Epithelial cell of prostate (primary cell): ENCODE data around the gene CYP2A7.
"Not testable (repeated sequence)": the region's sequence is repeated elsewhere in the genome, so short reads cannot be mapped to it uniquely, and the experiment has no call there.

ENCODE experiments used
- DNase-seq: peaks from one replicate; pipeline ENCODE4 v3.0.0-alpha.2; 2011; ENCODE audit warnings: low read depth, low spot score
- H3K27ac ChIP-seq: fragments of 450-650 bp; 2 replicates; pipeline ENCODE4 v1.5.1; 2017; ENCODE audit warnings: mild to moderate bottlenecking

The CYP2A7 gene

GRCh38 chr19:40882062-40882461, at the start of gene CYP2A7:
Gene CYP2A7, minus strand, starts transcription at chr19:40882231. Its CDS starts 21 bp downstream, at chr19:40882210.
- H3K27ac ChIP-seq, DNase-seq: not testable (repeated sequence)

GRCh38 chr19:40930799-40931198, 48.8 kb upstream of the CYP2A7 start:
- H3K27ac ChIP-seq, DNase-seq: not testable (repeated sequence)

GRCh38 chr19:40929942-40930341, 47.9 kb upstream of the CYP2A7 start:
- H3K27ac ChIP-seq, DNase-seq: not testable (repeated sequence)

GRCh38 chr19:40928850-40929249, 46.8 kb upstream of the CYP2A7 start:
- no peak overlapping the region for H3K27ac ChIP-seq
- no peak for DNase-seq

- DNase-seq: no peak
- H3K27ac ChIP-seq: no peak overlapping the region
Measured at GRCh38 chr19:40927567-40927966, 45.5 kb upstream of the CYP2A7 start.

GRCh38 chr19:40926276-40926675, 44.2 kb upstream of the CYP2A7 start:
- H3K27ac ChIP-seq, DNase-seq: not testable (repeated sequence)

- DNase-seq: no peak
- no peak overlapping the region for H3K27ac ChIP-seq
Measured at GRCh38 chr19:40923934-40924391, 41.9 kb upstream of the CYP2A7 start.

GRCh38 chr19:40922237-40923160, 40.5 kb upstream of the CYP2A7 start:
- not testable (repeated sequence) for H3K27ac ChIP-seq, DNase-seq

GRCh38 chr19:40921005-40921897, 39.2 kb upstream of the CYP2A7 start:
- H3K27ac ChIP-seq: peak overlapping the region; percentile 59
- DNase-seq: peak; percentile 34

- DNase-seq: no peak
- H3K27ac ChIP-seq: peak overlapping the region; percentile 59
Measured at GRCh38 chr19:40920300-40921004, 38.4 kb upstream of the CYP2A7 start.

GRCh38 chr19:40919530-40920299, 37.7 kb upstream of the CYP2A7 start:
- not testable (repeated sequence) for DNase-seq, H3K27ac ChIP-seq

GRCh38 chr19:40918303-40918702, 36.3 kb upstream of the CYP2A7 start:
- DNase-seq, H3K27ac ChIP-seq: not testable (repeated sequence)

GRCh38 chr19:40908976-40909375, 26.9 kb upstream of the CYP2A7 start:
- no peak overlapping the region for H3K27ac ChIP-seq
- DNase-seq: no peak

- no peak for DNase-seq
- no peak overlapping the region for H3K27ac ChIP-seq
Measured at GRCh38 chr19:40907968-40908735, 26.1 kb upstream of the CYP2A7 start.

- no peak for DNase-seq
- H3K27ac ChIP-seq: no peak overlapping the region
Measured at GRCh38 chr19:40906512-40906911, 24.5 kb upstream of the CYP2A7 start.

GRCh38 chr19:40904673-40905156, 22.7 kb upstream of the CYP2A7 start:
- H3K27ac ChIP-seq, DNase-seq: not testable (repeated sequence)

- not testable (repeated sequence) for DNase-seq, H3K27ac ChIP-seq
Measured at GRCh38 chr19:40901975-40902750, 20.1 kb upstream of the CYP2A7 start.

GRCh38 chr19:40900521-40900920, 18.5 kb upstream of the CYP2A7 start:
- DNase-seq, H3K27ac ChIP-seq: not testable (repeated sequence)
